ENCODE data around the gene REXO5. TPM values are rescaled to one million over a fixed set of nuclear protein-coding genes. Genes with fewer than 3 reads are reported as not detected.

Gene REXO5
- total and polyA plus RNA-seq, 9 of the 15 experiments (the other 6 are each of a cell fraction or from before 2014, with no cell fraction given), result 10.5 to 45.1 (median 25.4) TPM

DNA sequence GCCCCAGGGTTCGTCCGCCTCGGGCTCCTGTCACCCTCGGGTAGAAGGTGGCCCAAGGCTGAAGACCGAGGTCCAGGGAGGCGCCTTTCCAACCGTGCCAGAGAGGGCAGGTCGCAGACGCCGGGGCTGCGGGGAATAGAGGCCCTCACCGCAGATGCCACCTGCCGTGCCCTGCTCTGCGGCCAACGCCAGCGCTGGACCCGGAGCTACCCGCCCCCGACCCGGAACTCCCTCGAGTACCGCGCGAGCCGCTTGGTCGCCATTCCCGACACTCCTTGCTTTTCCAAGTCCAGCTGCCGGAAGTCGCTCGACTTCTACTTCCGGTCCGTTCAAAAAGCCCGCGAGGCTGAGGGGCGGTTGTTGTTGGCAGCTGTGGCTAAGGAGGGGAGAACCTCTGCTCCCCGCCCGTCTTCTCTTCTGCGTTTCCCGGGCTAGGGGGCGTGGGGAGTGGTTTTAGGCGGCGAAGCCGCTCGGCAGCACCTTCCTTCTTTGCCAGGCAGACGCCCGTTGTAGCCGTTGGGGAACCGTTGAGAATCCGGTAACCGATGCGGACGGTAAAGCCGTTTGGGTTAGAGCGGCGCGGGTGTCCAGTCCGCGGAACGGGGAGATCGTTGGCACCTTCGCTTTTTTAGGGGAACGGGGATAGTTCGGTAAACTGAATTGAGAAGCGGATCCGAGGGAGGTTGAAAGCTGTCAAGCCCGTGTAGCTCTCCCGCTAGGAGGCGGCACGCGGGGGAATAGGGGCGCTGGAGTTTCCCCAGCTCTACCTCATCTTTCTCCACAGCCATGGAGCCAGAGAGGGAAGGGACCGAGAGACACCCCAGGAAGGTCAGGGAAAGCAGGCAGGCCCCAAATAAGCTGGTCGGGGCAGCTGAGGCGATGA lies at the start of gene REXO5, which contains the start of gene ERI2 (continued):
- TF ChIP-seq, protein P1, sequence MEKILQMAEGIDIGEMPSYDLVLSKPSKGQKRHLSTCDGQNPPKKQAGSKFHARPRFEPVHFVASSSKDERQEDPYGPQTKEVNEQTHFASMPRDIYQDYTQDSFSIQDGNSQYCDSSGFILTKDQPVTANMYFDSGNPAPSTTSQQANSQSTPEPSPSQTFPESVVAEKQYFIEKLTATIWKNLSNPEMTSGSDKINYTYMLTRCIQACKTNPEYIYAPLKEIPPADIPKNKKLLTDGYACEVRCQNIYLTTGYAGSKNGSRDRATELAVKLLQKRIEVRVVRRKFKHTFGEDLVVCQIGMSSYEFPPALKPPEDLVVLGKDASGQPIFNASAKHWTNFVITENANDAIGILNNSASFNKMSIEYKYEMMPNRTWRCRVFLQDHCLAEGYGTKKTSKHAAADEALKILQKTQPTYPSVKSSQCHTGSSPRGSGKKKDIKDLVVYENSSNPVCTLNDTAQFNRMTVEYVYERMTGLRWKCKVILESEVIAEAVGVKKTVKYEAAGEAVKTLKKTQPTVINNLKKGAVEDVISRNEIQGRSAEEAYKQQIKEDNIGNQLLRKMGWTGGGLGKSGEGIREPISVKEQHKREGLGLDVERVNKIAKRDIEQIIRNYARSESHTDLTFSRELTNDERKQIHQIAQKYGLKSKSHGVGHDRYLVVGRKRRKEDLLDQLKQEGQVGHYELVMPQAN (IDR thresholded peaks at IDR 0.05; ENCODE audit: borderline replicate concordance), result peak; percentile 91; the same call in 1 of the 2 replicates
- no peak for TF ChIP-seq NFE2 (IDR thresholded peaks at IDR 0.05; ENCODE audit: low read depth)
- TF ChIP-seq, protein P2, sequence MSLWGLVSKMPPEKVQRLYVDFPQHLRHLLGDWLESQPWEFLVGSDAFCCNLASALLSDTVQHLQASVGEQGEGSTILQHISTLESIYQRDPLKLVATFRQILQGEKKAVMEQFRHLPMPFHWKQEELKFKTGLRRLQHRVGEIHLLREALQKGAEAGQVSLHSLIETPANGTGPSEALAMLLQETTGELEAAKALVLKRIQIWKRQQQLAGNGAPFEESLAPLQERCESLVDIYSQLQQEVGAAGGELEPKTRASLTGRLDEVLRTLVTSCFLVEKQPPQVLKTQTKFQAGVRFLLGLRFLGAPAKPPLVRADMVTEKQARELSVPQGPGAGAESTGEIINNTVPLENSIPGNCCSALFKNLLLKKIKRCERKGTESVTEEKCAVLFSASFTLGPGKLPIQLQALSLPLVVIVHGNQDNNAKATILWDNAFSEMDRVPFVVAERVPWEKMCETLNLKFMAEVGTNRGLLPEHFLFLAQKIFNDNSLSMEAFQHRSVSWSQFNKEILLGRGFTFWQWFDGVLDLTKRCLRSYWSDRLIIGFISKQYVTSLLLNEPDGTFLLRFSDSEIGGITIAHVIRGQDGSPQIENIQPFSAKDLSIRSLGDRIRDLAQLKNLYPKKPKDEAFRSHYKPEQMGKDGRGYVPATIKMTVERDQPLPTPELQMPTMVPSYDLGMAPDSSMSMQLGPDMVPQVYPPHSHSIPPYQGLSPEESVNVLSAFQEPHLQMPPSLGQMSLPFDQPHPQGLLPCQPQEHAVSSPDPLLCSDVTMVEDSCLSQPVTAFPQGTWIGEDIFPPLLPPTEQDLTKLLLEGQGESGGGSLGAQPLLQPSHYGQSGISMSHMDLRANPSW (CRISPR knock-in tag; IDR thresholded peaks at IDR 0.05), result no peak
- TF ChIP-seq CSDE1 (IDR thresholded peaks at IDR 0.05), result peak in 1 of 2 experiments; percentile 28; a peak in 1 of 4 replicates
- TF ChIP-seq, protein P3, sequence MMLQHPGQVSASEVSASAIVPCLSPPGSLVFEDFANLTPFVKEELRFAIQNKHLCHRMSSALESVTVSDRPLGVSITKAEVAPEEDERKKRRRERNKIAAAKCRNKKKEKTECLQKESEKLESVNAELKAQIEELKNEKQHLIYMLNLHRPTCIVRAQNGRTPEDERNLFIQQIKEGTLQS (IDR thresholded peaks at IDR 0.05), result no peak
- TF ChIP-seq, protein P3 (CRISPR knock-in tag; conservative IDR thresholded peaks at IDR 0.05), result peak; percentile 29; the same call in 1 of the 2 replicates
- 0 out of 2 replicates have a peak, but pooled peaks have one; percentile 19 for TF ChIP-seq ZNF324 (CRISPR knock-in tag; IDR thresholded peaks at IDR 0.05)
- TF ChIP-seq, protein P4, sequence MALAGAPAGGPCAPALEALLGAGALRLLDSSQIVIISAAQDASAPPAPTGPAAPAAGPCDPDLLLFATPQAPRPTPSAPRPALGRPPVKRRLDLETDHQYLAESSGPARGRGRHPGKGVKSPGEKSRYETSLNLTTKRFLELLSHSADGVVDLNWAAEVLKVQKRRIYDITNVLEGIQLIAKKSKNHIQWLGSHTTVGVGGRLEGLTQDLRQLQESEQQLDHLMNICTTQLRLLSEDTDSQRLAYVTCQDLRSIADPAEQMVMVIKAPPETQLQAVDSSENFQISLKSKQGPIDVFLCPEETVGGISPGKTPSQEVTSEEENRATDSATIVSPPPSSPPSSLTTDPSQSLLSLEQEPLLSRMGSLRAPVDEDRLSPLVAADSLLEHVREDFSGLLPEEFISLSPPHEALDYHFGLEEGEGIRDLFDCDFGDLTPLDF (CRISPR knock-in tag; IDR thresholded peaks at IDR 0.05), result peak; percentile 97
- TF ChIP-seq, protein P5, sequence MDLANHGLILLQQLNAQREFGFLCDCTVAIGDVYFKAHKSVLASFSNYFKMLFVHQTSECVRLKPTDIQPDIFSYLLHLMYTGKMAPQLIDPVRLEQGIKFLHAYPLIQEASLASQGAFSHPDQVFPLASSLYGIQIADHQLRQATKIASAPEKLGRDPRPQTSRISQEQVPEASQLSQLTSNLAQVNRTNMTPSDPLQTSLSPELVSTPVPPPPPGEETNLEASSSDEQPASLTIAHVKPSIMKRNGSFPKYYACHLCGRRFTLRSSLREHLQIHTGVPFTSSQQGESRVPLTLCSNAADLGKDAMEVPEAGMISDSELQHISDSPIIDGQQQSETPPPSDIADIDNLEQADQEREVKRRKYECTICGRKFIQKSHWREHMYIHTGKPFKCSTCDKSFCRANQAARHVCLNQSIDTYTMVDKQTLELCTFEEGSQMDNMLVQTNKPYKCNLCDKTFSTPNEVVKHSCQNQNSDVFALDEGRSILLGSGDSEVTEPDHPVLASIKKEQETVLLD (IDR thresholded peaks at IDR 0.05), result peak; percentile 73
- no peak for TF ChIP-seq TCFL5 (CRISPR knock-in tag; conservative IDR thresholded peaks at IDR 0.05)
- no peak for TF ChIP-seq ZNF253 (CRISPR knock-in tag; conservative IDR thresholded peaks at IDR 0.05)
- TF ChIP-seq TAF7 (tag; IDR thresholded peaks at IDR 0.05), result peak; percentile 84
- no peak for TF ChIP-seq BMI1 (IDR thresholded peaks at IDR 0.05; ENCODE audit: low read length)
- TF ChIP-seq TRIM28 (IDR thresholded peaks at IDR 0.05), result no peak; the same call in 1 of the 2 replicates
- TF ChIP-seq ZNF197 (CRISPR knock-in tag; IDR thresholded peaks at IDR 0.05; ENCODE audit: low read depth), result no peak
- TF ChIP-seq TOE1 (IDR thresholded peaks at IDR 0.05; ENCODE audit: borderline replicate concordance), result peak; percentile 81
- no peak for TF ChIP-seq TOE1 (CRISPR knock-in tag; IDR thresholded peaks at IDR 0.05; ENCODE audit: borderline replicate concordance, low read depth)
